Cerebellar cortex (tissue), 1 donor: ENCODE results near the gene SUN5.
"Not testable (repeated sequence)": the region's sequence is repeated elsewhere in the genome, so short reads cannot be mapped to it uniquely, and the experiment has no call there.

Source experiments
- DNase-seq: peaks from one replicate; pipeline ENCODE4 v3.0.0-alpha.2; 2015; ENCODE audit warnings: low spot score

Gene SUN5

DNA sequence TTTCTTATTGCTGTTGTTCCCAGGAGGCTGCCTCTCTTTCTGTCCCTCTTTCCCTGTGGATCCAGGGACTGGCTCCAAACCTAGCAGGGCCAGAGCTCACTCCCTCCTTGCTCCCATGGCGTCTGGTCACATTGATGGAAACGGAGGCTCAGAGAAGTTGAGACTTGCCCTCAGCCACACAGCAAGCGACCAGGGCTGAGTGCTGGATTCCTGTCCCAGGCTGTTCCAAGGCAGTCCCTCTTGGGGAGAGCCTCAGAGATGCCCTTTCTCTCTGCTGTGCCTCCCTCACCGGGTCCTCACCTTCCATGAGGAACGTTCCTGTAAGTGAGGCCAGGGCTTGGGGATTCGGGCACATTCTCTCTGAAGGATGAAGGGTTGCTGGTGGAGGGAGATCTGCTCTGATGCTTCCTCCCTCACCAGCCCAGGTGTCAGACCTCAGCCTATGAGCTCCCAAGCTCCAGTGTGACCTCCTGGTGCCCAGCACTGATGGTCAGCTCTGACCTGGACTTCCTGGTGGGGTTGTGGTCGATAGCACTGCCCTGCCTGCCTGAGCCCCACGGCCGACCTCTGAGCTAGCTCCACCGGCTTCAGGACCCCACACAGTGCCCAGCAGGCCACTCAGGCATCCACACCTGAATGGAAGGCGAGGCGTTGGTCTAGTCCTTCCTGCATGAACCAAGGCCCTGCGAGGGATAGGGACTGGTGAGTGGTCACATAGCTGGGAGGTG lies 26.8 kb downstream of the SUN5 start:
- DNase-seq, result no peak

DNA sequence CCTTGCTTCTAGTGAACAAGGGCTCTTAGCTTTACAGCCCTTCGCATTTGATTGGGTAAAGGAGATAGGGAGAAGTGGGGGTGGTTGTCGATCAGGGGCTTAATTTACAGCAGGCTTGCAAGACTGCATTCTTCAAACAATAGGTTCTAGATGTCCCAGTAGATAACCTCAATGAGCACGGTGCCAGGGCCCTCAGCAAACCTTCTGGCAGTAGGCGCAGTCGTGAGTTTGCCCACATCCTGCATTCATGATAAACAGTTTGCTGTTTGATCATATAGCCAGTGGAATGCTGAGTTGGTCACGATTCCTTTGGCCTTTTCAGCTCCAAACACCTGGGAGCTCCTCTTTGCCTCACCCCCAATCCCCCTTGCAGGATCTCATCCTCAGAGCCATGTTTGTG lies 27.5 kb downstream of the SUN5 start:
- no peak for DNase-seq

DNA sequence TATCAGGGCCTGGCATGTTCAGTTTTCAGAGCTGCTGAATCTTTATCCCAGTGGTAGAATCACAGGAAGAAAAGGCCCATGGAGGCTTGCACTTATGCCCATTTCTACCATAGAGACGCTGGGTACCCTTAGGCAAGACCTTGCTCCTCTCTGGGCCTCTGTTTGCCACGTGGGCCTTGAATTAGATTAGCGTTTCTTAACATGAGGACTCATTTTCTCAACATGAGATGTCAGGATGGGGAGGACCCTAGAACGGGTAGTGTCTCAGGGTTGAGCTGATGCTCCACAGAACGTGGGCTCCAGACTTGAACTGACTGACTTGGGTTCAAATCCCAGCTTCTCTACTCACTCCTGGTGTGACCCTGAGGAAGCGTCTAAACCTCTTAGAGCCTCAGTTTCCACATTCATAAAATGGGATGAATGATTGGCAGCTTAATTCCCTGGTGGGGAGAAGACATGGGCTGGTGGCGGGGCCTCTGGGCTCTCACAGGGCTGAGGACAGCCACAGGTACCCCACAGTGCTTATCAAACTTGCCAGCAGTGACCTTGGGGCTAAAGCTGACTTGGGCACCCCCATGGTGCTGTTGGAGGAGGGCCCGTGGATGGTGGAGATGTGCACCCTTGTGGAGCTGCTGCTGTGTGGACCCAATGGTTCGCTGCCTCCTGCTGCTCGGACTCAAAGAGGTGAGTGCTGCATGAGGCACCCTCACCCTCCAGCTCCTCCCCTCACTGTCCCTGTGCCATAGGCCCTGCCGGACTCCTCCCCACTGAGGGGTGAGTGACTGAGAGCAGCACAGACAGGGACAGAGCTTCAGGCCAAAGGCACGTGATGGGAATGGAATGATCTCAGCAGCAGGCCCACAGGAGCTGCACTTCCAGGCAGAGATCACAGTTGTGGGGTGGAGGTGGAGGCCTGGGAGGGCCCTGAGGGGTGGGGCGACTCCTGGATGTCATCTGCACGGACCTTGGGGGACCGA lies 28.2 kb downstream of the SUN5 start:
- no peak for DNase-seq

DNA sequence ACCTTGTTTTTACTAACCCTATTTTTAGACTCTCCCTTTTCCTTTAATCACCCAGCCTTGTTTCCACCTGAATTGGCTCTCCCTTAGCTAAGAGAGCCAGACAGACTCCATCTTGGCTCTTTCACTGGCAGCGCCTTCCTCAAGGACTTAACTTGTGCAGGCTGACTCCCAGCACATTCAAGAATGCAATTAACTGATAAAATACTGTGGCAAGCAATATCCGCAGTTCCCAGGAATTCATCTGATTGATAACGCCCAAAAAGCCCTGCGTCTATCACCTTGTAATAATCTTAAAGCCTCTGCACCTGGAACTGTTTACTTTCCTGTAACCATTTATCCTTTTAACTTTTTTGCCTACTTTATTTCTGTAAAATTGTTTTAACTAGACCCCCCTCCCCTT lies 29.1 kb downstream of the SUN5 start:
- DNase-seq, result not testable (repeated sequence)

DNA sequence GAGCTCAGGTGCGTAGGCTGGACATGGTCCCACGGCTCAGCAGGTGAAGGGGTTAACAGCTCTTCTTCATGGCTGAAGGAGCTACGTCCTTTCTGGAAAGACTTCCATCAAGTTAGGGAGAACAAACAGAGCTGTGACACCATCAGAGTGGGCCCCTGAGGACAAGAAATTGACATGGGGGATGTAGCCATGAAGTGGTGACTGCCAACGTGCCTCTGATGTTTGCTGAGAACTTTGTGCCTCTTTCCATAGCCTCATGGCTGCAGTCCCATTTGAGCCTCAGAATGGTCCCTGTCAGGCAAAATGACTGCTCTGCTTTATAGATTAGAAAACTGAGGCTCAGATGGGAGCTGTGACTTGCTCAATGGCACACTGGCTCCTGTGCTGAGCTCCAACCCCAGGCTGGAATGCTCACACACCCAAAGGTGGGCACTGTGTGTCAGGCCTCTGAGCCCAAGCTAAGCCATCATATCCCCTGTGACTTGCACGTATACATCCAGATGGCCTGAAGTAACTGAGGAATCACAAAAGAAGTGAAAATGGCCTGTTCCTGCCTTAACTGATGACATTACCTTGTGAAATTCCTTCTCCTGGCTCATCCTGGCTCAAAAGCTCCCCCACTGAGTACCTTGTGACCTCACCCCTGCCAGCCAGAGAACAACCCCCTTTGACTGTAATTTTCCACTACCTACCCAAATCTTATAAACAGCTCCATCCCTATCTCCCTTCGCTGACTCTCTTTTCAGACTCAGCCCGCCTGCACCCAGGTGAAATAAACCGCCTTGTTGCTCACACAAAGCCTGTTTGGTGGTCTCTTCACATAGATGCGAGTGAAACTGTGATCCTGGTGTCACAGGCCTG lies 29.8 kb downstream of the SUN5 start:
- DNase-seq, result not testable (repeated sequence)

GRCh38 chr20:32973077-32973717 lies 31.0 kb downstream of the SUN5 start:
- no peak for DNase-seq

GRCh38 chr20:32972181-32973076 lies 31.8 kb downstream of the SUN5 start:
- no peak for DNase-seq

DNA sequence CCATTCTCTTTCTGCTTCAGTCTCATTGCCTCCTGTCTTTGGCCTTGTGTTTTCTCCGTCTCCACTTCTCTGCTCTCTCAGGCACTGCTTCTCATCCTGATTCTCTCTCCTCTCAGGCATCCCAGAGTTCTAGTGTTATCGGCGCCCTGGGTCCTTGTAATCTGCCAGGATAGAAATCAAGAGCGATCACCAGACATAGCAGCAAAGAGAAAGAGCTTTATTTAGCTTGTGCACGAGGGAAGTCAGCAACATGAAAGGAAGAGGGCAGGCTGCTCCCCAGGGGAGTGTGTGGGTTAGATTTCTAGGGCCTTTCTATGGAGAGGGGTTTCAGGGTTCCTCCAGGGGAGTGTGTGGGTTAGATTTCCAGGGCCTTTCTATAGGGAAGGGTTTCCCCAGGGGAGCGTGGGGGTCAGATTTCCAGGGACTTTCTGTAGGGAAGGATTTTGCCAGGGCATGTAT lies 32.5 kb downstream of the SUN5 start:
- no peak for DNase-seq

DNA sequence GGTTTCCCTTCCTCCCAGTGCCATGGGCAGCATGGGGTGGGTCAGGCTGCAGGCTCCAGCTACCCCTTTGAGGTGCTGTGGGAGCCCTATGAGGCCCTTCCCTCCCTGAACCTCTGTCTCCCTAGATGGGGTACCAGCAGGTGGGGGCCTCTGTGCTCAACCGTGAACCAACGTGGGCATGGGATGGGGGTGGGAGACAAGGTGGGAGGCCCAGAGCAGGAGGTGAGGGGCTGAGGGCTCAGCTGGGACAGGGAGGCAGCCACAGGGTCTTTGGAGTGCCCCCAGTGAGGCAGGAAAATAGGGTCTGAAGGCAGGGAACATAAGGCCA lies 33.3 kb downstream of the SUN5 start:
- no peak for DNase-seq

DNA sequence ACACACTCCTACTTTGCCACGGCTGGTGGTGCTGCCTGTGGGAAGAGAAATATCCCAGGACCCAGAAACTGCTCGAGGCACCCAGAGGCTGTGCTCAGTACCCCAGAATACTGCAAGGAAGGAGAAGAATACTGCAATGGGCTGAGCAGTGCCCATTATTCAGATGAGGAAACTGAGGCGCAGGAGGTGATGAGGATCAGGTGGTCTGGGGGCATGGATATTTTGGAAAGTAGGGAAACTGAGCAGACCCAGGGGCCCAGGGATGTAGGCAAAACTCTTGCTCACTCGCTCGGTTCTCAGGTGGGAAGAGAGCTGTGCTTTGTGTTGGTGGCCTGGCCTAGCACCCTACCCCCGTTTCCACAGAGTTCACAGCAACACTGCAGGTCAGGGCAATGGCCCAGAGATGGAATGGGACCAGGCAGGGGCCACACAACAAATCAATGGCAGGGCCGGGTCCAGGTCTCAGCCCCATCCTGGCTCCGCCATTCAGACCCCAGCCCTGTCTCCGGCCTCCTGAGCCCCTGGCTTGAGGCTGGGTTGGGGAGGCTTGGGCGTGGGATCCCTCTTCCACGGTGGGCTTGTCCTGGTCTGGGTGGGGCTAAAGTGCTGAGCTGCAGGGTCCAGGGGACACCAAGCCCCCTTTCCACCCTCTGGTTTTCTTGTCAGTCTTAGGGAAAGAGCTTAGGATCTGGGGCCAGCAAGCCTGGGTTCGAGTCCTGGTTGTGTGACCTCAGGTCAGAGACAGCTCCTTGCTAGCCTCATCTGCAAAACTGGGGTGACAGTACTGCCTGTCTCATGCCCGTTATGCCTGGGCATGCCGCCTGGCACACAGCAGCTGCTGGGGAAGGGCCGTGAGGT lies 33.9 kb downstream of the SUN5 start:
- no peak for DNase-seq

DNA sequence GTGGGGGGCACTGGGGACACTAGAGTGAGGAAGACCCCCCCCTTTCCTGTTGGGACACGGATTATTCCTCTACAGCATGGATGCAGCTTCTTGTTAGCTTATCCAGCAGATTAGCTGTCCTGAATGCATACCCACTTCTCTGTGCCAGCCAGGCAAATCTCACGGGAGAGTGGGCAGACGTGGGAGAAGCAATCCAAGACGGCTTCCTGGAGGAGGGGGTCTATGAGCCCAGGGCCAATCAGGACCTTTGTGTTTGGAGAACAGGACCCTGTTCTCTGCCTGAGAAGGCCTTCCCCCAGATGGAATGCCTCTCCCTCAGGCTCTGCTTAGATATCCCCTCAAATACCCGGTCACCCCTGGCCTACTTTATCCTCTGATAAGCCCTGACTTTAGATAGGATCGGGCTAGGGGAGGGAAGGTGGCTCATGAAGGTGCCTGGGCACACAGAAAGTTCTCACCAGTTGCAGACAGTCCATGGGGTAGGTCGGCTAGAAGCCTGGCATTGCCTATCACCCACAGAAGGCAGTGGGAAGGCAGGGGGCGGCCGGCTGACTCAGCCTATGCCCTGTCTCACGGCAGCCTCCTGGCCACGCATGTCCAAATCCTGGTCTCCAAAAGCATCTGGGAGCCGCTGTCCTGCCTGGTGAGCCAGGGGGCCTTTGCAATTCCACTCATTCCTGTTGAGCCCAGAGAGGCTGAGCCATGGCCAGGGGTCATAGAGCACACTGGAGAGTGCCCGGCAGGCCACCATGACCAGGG lies 34.7 kb downstream of the SUN5 start:
- no peak for DNase-seq

DNA sequence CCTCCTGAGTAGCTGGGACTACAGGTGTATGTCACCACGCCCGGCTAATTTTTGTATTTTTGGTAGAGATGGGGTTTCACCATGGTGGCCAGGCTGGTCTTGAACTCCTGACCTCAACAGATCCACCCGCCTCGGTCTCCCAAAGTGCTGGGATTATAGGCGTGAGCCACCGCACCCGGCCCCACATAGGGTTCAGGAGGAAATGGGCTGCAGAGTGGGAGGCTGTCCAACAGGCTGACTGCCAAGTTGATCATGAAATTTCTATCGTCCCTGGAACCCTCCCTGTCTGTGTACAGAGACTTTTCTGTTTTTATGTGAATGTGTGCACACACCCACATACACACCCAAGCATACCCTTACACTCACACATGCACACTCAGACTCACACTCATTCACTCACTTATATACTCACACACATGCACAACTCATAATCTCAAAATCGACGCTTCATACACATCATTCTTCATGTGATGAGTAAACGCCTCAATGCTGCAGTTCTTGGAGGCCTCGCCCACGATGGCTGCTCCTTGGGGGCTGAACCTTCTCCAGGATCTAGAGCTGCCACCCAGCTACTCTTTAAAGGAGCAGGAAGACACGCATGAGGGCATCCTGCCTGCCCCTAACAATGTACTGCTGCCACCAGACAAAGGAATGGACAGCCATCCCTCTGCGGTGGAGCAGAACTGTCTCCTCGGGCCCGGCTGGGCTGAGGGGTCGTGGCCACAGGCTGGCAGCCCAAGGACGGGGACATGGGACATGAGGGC lies 35.6 kb downstream of the SUN5 start:
- DNase-seq, result no peak

DNA sequence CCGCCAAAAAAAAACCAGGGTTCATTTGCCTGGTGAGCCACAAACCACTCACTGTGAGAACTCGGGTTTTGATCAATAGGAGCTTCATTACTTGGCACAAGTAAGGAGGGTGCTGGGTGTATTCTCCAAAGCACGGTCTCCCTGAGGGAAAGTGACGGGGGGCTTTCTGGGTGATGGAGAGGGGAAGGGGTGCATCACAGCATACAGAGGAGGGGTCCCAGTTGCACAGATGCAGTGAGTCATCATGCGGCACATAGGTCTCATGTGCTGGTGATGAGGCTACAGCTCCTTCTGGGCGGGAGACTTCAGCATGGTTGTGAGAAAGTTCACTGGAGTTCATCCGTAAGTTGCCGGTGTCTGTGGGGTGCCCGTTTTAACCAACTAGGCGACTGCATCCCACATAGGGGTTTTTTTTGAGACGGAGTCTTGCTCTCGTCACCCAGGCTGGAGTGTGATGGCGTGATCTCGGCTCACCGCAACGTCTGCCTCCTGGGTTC lies 36.2 kb downstream of the SUN5 start:
- no peak for DNase-seq

DNA sequence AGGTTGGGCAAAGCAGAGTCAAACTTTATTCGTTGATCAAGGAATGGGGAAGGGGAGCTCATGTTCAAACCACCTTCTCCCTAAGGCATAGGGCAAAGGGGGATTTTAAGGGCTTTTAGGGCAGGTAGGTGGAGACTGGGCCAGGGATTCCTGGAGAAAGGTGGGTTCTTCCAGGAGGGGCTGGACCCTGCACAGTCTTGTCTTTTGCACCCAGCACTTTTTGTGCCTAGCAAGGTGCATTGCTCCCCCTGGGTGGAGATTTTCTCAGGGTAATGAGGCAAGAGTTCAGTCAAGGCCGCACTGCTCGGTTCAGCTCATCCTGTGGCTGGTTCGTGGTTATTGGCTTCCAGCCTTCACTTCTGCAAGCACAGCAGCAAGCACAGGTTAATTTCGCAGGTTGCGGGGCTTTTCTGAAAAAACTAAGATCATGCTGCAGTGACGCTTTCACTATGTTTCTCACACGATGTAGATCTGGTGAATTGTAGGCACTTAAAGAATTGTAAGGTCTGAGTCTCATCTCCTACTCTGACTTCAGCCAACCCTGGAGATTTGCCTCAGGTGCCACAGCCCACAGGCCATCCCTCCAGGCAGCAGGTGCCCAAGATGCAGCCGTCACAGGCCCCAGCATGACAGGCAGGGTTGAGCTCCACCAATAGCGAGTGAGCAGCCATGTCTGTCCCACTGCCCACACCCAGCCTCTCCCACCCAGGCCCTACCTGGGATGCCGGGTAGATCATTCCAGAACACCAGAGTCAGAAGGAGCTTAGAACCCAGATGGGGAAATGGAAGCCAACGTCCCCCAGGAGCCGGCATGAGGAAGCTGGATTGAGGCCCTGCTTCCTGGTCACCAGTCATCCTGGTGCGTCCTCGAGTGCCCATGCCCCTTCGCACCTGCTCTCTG lies 37.1 kb downstream of the SUN5 start:
- DNase-seq, result no peak

GRCh38 chr20:32966382-32966781 lies 37.9 kb downstream of the SUN5 start:
- no peak for DNase-seq

- no peak for DNase-seq
These were observed 38.5 kb downstream of the SUN5 start for GRCh38 chr20:32965581-32966373.
